ENCODE measurements around the gene HPGDS.
"Not testable (repeated sequence)": the region's sequence is repeated elsewhere in the genome, so short reads cannot be mapped to it uniquely, and the experiment has no call there.

Gene HPGDS

DNA sequence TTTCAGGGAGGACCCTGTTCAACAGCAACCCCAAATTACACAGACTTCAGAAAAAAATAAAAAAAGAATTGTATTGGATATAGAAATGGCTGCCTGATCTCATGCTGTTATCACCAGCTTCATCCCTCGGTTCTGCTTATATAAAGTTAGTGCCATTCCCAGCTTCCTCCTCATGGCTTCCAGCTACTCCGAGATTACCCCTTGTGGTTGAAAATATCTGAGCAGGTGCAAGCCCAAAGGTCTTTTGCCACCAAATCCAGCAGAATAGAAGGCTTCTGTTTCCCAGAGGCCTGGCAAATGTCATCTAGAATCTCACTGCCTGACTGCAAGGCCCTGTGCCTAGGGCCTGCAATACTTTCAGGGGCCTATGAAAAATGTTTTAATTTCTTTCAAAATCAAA is 13.8 kb upstream of the HPGDS start:
- no peak for DNase-seq (ENCODE audit: low read depth)

GRCh38 chr4:94354474-94354896 is 11.8 kb upstream of the HPGDS start:
- DNase-seq (ENCODE audit: low read depth) = no peak

DNA sequence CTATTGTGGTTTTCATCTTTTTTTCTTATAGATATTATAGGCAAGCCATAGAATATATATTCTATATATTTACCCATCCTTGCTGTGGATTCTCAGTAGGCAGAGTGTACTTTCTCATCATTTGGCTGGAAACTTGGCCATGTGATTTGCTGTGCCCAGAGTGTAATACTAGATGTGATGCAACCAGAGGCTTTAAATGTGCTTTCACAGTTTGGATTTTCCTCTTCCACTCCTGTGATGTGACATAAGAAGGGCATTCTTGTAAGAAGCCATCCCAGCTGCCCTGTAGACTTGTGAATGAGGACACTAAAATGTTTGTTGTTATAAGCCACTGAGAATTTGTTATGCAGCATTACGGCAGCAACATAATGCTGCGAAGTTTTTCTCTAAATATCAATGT is 10.4 kb upstream of the HPGDS start:
- DNase-seq (ENCODE audit: low read depth) = no peak

DNA sequence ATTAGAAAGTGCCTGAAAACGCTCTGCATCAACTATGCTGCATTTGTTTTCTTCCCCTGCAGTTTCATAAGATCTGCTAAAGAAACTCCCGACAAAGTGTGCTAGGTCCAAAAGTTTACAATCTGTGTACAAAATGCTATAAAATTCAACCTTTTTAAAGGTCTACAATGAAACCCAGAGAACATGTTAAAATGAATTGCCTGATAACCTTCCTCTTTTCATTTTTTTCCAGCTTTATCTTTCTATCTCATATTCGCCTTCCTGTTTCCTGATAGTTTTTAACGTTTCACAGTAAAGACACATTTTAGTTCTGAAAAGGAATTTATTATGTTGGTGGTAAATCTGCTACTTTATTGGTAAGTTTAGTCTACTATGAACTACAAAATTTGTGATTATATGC is 9.5 kb upstream of the HPGDS start:
- DNase-seq (ENCODE audit: low read depth) = no peak

DNA sequence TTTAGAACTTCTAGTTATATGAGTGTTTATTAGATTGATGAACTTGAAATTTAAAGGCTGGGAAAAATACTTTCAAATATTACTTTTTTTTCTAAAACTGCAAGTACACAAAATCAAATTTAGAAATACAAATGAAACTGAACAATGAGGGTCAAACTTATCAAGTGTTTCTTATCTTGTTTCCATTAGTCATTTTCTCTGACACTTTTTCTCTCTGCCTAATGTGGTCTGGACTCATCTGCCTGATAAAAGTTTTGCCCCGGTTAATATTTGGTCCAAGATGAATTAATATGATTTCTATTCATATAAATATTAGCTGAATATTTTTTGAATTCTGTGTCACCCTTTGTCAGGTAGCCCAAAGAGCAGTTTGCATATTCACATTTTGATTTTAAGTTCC is 8.7 kb upstream of the HPGDS start:
- no peak for DNase-seq (ENCODE audit: low read depth)

GRCh38 chr4:94350095-94350494 is 7.5 kb upstream of the HPGDS start:
- DNase-seq (ENCODE audit: low read depth) = no peak

GRCh38 chr4:94349193-94349592 is 6.6 kb upstream of the HPGDS start:
- DNase-seq (ENCODE audit: low read depth) = no peak

GRCh38 chr4:94348666-94349065 is 6.0 kb upstream of the HPGDS start:
- DNase-seq (ENCODE audit: low read depth) = no peak

- no peak for DNase-seq (ENCODE audit: low read depth)
Observed at GRCh38 chr4:94346541-94346940, 3.9 kb upstream of the HPGDS start.

GRCh38 chr4:94345969-94346368 is 3.3 kb upstream of the HPGDS start:
- DNase-seq (ENCODE audit: low read depth) = no peak

DNA sequence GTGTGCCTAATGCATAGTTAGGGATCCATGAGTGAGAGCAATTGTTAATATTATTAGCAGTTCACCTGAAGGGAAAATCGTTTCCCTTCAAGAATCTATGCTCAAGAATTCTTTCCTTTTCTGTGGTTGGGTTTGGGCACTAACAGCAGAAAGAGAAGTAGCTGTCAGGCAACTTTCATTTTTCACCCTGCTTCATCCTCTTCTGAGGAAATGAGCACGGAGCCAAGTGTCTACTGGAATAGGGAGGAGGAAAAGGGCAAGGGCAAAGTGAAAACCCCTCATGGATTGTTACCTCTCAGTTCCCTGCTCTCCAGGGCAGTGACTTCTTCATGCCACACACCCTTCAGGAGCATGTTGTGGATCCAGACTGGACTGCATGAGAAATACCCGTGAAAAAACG is 2.6 kb upstream of the HPGDS start:
- DNase-seq (ENCODE audit: low read depth) = no peak

DNA sequence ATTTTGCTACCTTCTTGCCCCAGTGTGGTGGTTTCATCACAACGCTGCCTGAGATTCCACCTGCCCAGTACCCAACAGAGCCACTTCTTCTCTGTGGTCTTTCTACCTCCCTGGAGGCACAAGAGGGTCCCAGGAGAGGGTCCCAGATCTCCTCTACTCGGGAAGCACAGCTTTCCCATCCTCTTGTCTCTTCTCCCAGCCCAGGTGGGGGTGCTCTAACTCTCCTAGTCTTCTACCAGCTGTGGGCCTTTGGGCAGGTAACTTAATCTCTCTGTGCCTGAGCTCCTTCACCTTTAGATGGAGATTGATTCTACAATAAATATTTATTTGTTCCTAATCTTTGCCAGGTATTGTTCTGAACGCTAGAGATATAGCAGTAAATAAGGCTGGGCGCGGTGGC is 1.8 kb upstream of the HPGDS start:
- no peak for DNase-seq (ENCODE audit: low read depth)

DNA sequence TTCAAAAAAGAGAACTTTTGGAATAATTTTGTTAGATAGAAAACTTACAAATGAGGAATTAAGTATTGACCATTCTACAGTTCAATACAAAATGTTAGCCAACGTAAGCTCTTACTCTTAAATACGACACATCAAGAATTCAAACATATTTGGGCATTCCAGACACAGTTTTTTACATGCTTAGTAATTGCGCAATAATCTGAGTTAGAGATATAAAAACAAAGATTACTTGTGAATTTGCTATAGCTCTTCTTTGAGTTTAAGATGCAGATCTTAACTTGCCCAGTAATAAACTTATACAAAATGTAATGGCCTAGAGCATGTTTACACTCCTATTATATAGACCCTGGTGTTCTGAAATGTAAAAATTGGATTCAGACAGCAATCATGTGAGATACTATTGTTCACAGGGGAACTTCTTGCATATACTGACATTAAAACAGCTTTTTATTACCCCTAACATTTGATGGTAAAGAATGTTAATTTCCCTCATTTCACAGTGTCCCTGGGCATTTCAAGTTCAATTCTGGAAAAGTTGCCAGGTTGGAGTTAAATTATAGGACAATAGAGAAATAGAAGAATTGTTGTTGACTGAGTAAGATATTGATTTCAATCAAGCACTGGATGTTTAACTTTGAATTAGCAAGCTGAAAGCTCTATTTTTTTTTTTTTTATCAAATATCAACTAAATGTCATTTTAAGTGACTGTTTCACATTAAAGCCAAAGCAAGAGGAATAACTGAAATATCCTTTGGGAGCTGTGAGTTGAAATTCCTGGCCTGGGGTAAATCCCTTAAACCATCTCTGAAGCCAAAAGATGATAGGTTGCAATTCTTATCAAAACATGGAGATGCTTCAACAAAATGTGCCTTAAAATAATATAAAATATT is 910 bp downstream of the HPGDS start:
- DNase-seq (ENCODE audit: low read depth) = no peak

GRCh38 chr4:94339779-94340178 is 2.9 kb downstream of the HPGDS start:
- DNase-seq (ENCODE audit: low read depth) = no peak

- DNase-seq (ENCODE audit: low read depth) = no peak
Observed at GRCh38 chr4:94338681-94339351, 3.8 kb downstream of the HPGDS start.

DNA sequence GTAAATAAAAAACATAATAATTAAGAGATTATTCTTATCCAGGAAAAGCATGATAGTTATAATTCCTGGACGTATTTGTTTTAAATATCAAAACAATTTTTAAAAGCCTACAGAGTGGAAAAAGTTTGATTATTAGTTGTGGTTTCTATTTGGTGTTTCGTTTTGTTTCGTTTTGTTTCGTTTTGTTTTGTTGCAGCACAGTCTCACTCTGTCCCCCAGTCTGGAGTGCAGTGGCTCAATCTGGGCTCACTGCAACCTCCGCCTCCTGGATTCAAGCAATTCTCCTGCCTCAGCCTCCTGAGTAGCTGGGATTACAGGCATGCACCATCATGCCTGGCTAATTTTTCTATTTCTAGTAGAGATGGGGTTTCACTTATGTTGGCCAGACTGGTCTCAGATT is 5.8 kb downstream of the HPGDS start:
- DNase-seq (ENCODE audit: low read depth) = not testable (repeated sequence)

GRCh38 chr4:94336303-94336702 is 6.3 kb downstream of the HPGDS start:
- no peak for DNase-seq (ENCODE audit: low read depth)

DNA sequence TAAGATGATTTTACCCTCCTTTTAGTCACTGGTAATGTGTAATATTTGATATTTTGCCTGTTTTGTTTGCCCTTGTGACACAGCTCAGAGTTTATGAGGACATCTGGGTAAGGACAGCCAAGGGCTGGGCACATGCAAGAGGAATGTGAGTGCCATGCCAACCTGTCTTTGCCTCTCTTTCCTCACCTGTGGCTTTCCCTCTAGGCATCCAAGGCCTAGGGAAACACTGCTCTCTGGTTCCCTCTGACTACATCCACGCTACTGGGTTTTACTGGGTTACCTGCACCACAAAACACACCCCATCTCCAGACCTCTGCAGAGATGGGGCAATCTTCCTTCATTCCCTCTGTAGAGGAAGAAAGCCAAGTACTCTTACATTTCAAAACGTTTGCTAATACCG is 7.7 kb downstream of the HPGDS start:
- DNase-seq (ENCODE audit: low read depth) = no peak

DNA sequence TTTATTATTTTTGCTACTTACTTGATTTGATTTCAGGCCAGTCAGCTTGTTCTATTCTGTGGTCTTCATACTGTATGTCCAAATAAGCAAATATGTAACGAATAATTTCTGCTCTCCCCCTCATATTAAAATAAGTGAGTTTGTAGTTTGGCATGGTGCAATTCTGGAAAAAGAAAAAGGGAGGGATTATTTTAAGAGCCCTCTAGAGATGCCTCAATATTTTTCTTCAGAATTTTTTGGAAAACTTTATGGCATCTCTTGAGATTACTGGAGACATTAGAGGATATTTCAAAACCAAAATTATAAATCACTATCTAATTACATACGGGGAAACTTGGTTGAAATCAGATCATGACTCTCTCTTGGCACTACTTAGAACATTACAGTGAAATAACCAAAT is 8.2 kb downstream of the HPGDS start:
- no peak for DNase-seq (ENCODE audit: low read depth)

- DNase-seq (ENCODE audit: low read depth) = no peak
Observed at GRCh38 chr4:94333866-94334265, 8.8 kb downstream of the HPGDS start.

GRCh38 chr4:94332983-94333590 is 9.5 kb downstream of the HPGDS start:
- no peak for DNase-seq (ENCODE audit: low read depth)

GRCh38 chr4:94329933-94330332 is 12.7 kb downstream of the HPGDS start:
- no peak for DNase-seq (ENCODE audit: low read depth)

GRCh38 chr4:94325835-94326234 is 16.8 kb downstream of the HPGDS start:
- no peak for DNase-seq (ENCODE audit: low read depth)

All from activated T-helper 9 cell treated with anti-CD3 and anti-CD28 coated beads, Interleukin-2, amount 50 U/mL, for 16 hours (primary cell).